Gastroesophageal sphincter (tissue), 3 donors: ENCODE results near the gene ITGA3.

Source experiments
- EP300 ChIP-seq: sonication (generic); formaldehyde crosslinking; IDR thresholded peaks from one replicate; pipeline ENCODE4 v1.6.1; 2017; ENCODE audit warnings: antibody characterized with exemption, mild to moderate bottlenecking
- POLR2AphosphoS5 ChIP-seq: sonication (generic); formaldehyde crosslinking; IDR thresholded peaks from one replicate; pipeline ENCODE4 v1.6.1; 2017; ENCODE audit warnings: antibody characterized with exemption
- TF ChIP-seq, protein P1 (sequence below), 4 experiments: fragments of 200-600 bp in 2 of 4; fragments of 450-650 bp in 2 of 4; sonication (generic) in 1 of 4; IDR thresholded peaks; one replicate each; pipeline ENCODE4 v1.5.1; 2017 to 2019; ENCODE audit warnings: antibody characterized with exemption in 4 of 4, mild to moderate bottlenecking in 2 of 4, moderate library complexity in 2 of 4

DNA sequence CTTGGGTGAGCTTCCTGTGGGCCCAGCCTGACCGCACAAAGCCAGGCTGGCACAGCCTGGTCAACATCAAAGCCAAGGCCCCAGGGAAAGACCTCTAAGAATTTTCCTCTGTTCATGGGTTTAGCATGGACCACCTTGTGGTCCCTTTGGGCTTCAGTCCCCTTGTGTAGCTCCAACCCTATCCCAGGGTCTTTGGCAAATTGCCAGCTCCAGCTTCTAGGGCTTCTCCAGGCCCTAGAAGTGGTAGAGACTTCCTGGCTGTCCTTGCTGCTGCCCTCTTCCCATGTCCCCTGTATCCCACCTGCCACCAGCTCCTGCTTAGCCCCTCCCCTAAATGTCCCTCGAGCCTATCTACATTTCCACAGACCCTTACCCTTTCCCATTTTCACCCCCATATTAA lies 9.7 kb upstream of the ITGA3 start:
- TF ChIP-seq, protein P1, sequence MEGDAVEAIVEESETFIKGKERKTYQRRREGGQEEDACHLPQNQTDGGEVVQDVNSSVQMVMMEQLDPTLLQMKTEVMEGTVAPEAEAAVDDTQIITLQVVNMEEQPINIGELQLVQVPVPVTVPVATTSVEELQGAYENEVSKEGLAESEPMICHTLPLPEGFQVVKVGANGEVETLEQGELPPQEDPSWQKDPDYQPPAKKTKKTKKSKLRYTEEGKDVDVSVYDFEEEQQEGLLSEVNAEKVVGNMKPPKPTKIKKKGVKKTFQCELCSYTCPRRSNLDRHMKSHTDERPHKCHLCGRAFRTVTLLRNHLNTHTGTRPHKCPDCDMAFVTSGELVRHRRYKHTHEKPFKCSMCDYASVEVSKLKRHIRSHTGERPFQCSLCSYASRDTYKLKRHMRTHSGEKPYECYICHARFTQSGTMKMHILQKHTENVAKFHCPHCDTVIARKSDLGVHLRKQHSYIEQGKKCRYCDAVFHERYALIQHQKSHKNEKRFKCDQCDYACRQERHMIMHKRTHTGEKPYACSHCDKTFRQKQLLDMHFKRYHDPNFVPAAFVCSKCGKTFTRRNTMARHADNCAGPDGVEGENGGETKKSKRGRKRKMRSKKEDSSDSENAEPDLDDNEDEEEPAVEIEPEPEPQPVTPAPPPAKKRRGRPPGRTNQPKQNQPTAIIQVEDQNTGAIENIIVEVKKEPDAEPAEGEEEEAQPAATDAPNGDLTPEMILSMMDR (IDR thresholded peaks at IDR 0.05): no peak
- TF ChIP-seq EP300: no peak
- no peak for TF ChIP-seq POLR2AphosphoS5
